GM13976 (cell line): ENCODE measurements around the gene ZNF10.

Source experiments
- DNase-seq: peaks from one replicate; pipeline ENCODE4 v3.0.0; 2012; ENCODE audit warnings: low spot score
- CTCF ChIP-seq: IDR thresholded peaks from 2 replicates; pipeline ENCODE4 v1.5.1; 2012; ENCODE audit warnings: borderline replicate concordance, mild to moderate bottlenecking; ENCODE audit not compliant: insufficient read depth; ENCODE audit errors: extremely low read depth, missing control alignments, control extremely low read depth
- in situ Hi-C: fragments of 300-500 bp; cut with MboI; formaldehyde crosslinking; loops from one replicate; pipeline ENCODE4 v1.12.0; 2022; ENCODE audit warnings: low sequenced_read_pairs, mixed read lengths, inconsistent platforms; ENCODE audit not compliant: unreplicated experiment

ZNF10 gene

GRCh38 chr12:133130038-133130807, at the start of gene ZNF10, which contains the start of gene ZNF891:
Gene ZNF10 (plus strand): TSS chr12:133130627. CDS start chr12:133144493, 13,866 bp downstream.
Gene ZNF891 (minus strand): TSS chr12:133130274. CDS start chr12:133121918, 8,356 bp downstream.
- peak; percentile 93 for DNase-seq
- no peak for TF ChIP-seq CTCF
- in situ Hi-C loops: no loop called here

- no peak for DNase-seq
- no peak for TF ChIP-seq CTCF
- in situ Hi-C loops: no loop called here
Measured at GRCh38 chr12:133081159-133081780, 49.2 kb upstream of the ZNF10 start.

GRCh38 chr12:133083345-133083744, 47.1 kb upstream of the ZNF10 start:
- no peak for TF ChIP-seq CTCF
- in situ Hi-C loops: no loop called here
- DNase-seq: no peak

- in situ Hi-C loops: no loop called here
- DNase-seq: no peak
- TF ChIP-seq CTCF: no peak
Measured at GRCh38 chr12:133105620-133106019, 24.8 kb upstream of the ZNF10 start.

GRCh38 chr12:133106253-133106652, 24.2 kb upstream of the ZNF10 start:
- in situ Hi-C loops: no loop called here
- TF ChIP-seq CTCF: no peak
- no peak for DNase-seq

- no peak for TF ChIP-seq CTCF
- in situ Hi-C loops: no loop called here
- DNase-seq: no peak
Measured at GRCh38 chr12:133107121-133107520, 23.3 kb upstream of the ZNF10 start.
